DMS 273 treated with DMSO at 0.1 percent for 48 hours (cell line): ENCODE measurements around the gene DSCAM.
"Not testable (repeated sequence)": the region's sequence is repeated elsewhere in the genome, so short reads cannot be mapped to it uniquely, and the experiment has no call there.

Source experiments
- DNase-seq: peaks from one replicate; lab custom pipeline; 2025; lab: John Stamatoyannopoulos, UW

DSCAM gene

GRCh38 chr21:40846587-40847411 lies at the start of gene DSCAM:
Gene DSCAM (minus strand): TSS chr21:40847158. CDS start chr21:40846661, 497 bp downstream.
- no peak for DNase-seq

- DNase-seq: not testable (repeated sequence)
These were observed 48.7 kb upstream of the DSCAM start for GRCh38 chr21:40895697-40896096.

GRCh38 chr21:40886931-40887330 lies 40.0 kb upstream of the DSCAM start:
- DNase-seq: no peak

DNA sequence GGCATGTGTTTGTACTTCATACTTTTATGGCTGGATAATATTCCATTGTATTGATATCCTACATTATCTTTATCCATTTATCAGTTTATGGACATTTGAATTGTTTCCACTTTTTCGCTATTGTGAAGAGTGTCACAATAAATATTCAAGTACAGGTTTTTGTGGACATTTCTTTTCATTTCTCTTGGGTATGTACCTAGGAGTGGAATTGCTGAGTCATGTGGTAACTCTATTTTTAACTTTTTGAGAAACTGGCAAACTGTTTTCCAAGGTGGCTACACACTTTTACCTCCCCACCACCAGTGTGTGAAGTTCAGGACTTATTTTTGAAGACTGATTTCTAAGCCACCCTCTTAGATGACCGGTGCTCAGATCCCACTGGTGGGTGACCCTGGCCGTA lies 39.0 kb upstream of the DSCAM start:
- no peak for DNase-seq

DNA sequence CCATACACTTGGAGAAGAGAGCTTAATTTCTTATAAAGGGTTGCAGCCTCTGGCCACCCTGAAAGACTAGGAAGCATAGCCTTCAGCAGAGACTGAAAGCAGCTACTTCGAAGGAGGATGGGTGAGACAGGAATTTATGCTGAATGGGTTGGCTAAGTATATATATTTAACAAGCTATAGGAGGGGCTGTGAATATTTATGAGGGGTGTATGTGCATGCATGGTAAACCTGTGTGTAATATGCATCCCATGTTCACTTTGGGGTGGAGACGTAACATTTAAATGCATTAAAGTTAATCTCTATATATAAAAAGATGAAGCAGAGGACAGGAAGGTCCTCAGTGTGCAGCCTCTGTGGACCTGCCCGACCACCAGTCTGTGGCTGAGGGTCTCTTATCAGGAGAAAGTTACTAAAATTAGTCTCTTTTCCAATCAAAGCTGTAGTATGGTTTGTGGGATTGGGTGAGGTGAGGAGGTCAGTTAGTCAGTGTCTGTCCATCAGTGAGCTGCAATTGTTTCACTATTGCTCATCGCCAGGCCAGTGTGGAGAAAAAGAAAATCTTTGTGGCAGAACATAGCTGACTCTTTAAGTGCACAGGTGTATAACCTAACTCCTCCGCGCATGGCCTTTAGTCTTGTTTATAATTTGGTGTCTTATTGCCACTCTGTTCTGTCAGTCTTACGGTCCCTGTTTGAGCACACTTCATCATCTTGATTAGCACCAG lies 35.4 kb upstream of the DSCAM start:
- DNase-seq: no peak

DNA sequence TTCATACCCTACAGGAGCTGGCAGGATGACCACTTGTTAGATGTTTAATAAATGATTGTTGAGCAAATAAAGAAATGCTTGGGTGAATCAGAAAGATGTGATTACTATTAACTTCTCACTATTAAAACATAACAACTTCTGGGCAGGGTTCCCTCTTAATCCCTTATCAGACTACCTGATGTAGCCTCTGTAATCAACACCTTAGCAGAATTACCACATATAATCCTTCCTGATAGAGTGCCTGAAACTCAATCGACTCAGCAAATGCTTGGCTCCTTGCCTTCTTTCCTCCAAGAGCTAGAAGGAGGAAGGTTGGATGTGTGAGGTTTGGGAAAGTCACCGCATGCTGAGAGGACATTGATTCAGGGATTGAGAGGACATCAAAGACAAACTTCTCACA lies 34.8 kb upstream of the DSCAM start:
- DNase-seq: no peak

- no peak for DNase-seq
These were observed 24.1 kb upstream of the DSCAM start for GRCh38 chr21:40871099-40871498.

DNA sequence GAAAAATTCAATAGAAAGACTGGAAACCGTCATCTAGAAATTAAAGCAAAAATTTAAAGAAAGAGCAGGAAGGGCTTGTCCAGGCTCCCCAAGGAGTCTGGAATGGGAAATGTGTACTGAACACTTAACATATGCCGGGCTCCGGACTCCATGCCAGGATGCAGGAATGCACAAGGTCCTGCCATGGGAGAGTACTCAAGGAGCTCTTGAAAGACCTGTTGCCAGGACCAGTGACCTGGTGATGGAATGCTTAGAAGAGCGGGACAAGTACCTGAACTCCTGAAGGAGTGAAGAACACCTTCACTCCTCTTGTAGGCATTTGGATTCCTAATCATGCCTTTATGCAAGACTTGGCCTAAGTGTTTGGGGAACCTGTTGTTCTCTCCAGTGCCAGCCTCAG lies 16.9 kb upstream of the DSCAM start:
- no peak for DNase-seq

DNA sequence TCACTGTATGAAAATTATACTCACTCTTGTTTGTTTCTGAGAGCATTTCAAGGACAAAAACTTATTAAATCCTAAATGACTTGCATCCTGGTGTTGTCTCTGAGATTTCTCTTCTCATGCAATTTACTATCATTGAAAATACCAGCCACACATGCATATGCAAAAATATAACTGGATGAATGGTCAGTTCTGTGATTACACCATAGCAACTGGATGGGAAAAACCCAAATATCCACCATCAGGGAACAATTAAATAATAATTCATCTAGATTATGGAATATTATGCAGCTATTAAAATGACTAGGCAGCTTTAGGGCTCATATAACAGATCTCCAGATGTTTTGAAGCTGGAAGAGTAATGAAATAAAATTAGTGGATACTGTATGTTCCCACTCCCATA lies 11.6 kb upstream of the DSCAM start:
- no peak for DNase-seq

GRCh38 chr21:40853956-40854688 lies 7.2 kb upstream of the DSCAM start:
- DNase-seq: no peak

- no peak for DNase-seq
These were observed 5.6 kb upstream of the DSCAM start for GRCh38 chr21:40852563-40852962.

DNA sequence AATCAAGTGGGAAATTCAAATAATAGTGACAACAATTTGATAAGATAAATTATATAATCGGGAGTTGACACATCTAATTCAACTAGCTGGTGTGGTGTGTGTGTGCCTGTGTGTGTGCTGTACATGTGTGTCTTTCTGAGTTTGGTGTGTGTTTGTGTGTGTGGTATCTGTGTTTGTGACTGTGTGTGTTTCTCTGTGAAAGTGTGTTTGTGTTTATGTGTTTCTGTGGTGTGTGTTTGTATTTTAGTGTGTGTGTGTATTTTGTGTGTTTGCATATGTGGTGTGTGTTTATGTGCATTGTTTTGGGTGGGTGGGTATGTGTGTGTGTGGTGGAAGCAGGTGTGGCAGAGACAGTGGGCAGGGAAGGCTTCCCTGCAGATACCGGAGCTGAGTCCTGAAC lies 4.8 kb upstream of the DSCAM start:
- no peak for DNase-seq

GRCh38 chr21:40850071-40850470 lies 3.1 kb upstream of the DSCAM start:
- no peak for DNase-seq

GRCh38 chr21:40847951-40848350 lies 993 bp upstream of the DSCAM start:
- DNase-seq: no peak

DNA sequence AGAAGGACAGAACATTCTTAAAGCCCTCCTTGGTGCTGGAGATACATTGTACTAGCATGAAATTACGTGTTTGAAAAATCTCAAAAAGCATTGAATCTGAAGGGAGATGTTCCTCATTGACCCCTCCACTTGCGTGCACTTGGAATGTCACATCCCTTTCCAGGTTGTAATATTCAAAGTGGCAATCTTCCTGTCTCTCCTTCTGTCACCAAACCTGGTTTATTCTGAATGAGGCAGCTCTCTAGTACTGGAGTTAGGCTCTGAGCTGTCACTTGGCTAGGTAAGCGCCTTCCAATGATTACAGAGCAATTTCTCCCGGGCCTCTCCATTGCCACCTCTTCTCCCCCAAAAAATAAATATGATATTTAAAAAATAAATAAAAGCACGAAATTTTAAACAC lies 855 bp downstream of the DSCAM start:
- DNase-seq: no peak

- no peak for DNase-seq
These were observed 1.4 kb downstream of the DSCAM start for GRCh38 chr21:40845441-40845995.

DNA sequence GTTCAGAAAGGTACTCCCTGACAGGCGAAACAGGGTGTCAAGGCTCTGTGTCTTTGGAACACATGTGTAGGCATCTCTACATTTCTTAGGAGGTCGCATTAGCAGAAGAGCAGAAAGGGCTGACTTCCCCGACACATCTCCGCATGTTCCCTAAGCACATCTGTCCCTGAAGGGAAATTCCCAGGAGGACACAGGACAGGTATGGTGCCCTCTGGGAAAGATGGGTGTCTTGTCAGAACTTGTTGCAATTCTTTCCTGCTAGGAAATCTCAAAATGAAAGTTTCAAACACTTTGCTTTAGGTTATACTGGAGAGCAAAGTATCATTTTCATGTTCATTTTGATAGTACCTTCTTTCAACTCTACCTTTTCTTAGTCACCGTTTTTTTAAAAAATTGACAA lies 2.0 kb downstream of the DSCAM start:
- no peak for DNase-seq

- no peak for DNase-seq
These were observed 4.8 kb downstream of the DSCAM start for GRCh38 chr21:40842197-40842552.

DNA sequence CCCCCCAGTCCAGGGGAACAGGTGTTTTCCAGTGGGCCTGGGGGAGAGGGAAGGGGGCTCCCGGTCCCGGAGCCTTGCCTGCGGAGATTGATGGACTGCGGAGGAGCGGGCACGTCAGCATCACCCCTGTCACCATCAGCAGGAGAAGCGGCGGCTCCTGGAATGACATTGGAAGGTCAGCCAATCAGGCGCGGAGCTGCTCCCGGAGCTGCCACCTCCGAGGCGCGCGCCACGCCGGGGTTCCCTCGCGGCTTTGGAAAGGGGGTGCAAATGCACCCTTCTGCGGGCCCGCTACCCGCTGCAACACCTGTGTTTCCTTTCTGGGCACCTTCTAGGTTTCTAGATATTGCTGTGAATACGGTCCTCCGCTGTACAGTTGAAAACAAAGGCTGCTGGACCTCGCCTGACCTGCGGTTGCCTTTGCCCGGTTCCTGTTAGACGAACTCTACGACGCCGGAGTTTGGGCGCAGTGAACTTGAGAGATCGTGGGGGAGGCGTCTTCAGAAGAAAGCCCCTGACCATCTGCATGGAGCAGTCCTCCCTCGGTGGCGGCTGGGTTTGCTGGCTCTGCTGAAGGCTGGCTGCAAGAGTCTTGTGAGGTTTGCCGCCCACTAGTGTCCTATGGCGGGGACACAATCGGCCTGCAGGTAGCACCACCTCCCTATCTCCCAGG lies 5.3 kb downstream of the DSCAM start:
- peak; percentile 71 for DNase-seq

DNA sequence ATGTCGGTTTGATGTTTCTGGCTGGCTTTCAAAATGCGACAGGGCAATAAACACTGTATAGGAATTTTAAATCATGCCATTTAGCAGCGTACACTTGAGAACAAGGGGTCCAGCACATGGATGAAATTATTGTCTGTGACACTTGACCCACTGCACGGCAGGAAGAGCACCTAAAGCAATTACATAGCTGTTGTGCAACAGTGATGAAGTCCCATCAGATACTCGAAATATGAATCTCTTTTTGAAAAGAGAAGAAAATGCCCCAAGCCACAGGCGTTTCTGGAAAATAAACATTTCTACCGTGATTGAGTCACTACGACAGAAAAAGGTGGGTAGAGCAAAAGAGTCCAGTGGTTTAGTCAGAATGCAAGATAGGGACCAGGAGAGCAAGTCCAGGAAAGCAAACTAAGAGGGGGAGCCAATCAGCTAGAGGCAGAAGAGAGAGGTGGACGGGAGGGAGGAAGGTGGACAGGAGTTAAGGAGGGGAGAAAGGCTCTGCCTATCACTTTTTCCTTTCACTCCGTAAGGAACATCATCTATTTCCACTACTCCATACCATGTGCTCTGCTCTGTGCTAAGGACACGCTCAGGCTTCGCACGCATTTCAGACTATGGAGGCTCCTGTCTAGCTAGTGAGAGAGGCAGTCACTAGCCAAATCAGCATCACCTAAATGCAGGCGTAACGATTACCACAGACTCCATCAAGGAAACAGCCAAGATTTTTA lies 6.4 kb downstream of the DSCAM start:
- DNase-seq: no peak

- no peak for DNase-seq
These were observed 7.4 kb downstream of the DSCAM start for GRCh38 chr21:40839521-40839920.
